HepG2 (cell line): ENCODE measurements around the gene RPEL1. TPM values are rescaled to one million over a fixed set of nuclear protein-coding genes. Genes with fewer than 3 reads are reported as not detected.

Experiments
- BRCA1 ChIP-seq: sonication (generic); formaldehyde crosslinking; IDR thresholded peaks from 2 replicates; pipeline ENCODE4 v1.4.0; 2020; ENCODE audit warnings: missing genetic modification reagents
- FOXO4 ChIP-seq: sonication (generic); formaldehyde crosslinking; conservative IDR thresholded peaks from 2 replicates; pipeline ENCODE4 v1.8.1; 2023; ENCODE audit warnings: missing genetic modification reagents
- GABPA ChIP-seq, 2 experiments: IDR thresholded peaks; 2 replicates each; pipeline ENCODE4 v1.6.1; 2011 to 2016; ENCODE audit warnings: low read depth in 2 of 2, low read length in 1 of 2, missing biosample characterization in 1 of 2, missing genetic modification characterization in 1 of 2
- KAT8 ChIP-seq: IDR thresholded peaks from 2 replicates; pipeline ENCODE4 v1.6.1; 2016; ENCODE audit warnings: missing genetic modification reagents, missing compliant biosample characterization
- NCOA1 ChIP-seq: sonication (generic); formaldehyde crosslinking; IDR thresholded peaks from 2 replicates; pipeline ENCODE4 v1.9.0; 2021; ENCODE audit warnings: missing genetic modification reagents
- RFX5 ChIP-seq: IDR thresholded peaks from 2 replicates; pipeline ENCODE4 v1.6.1; 2011; ENCODE audit warnings: low read depth, low read length, improper control_type of control experiment
- SMAD1 ChIP-seq: sonication (generic); formaldehyde crosslinking; IDR thresholded peaks from 2 replicates; pipeline ENCODE4 v1.4.0; 2020; ENCODE audit warnings: missing genetic modification reagents, low read depth, mild to moderate bottlenecking, borderline replicate concordance
- ZBED4 ChIP-seq: sonication (generic); formaldehyde crosslinking; IDR thresholded peaks from 2 replicates; pipeline ENCODE4 v1.4.0; 2020; ENCODE audit warnings: missing genetic modification reagents, borderline replicate concordance
- ZNF331 ChIP-seq: sonication (generic); formaldehyde crosslinking; IDR thresholded peaks from 2 replicates; pipeline ENCODE4 v1.4.0; 2020; ENCODE audit warnings: missing genetic modification reagents
- ZNF558 ChIP-seq: sonication (generic); formaldehyde crosslinking; IDR thresholded peaks from 2 replicates; pipeline ENCODE4 v1.9.0; 2022; ENCODE audit warnings: mild to moderate bottlenecking, missing genetic modification reagents, borderline replicate concordance
- ZNF576 ChIP-seq: sonication (generic); formaldehyde crosslinking; IDR thresholded peaks from 2 replicates; pipeline ENCODE4 v1.4.0; 2020; ENCODE audit warnings: mild to moderate bottlenecking, missing genetic modification reagents
- polyA plus RNA-seq, 8 experiments: library from polyadenylated mRNA; depleted of rRNA in 3 of 8; stranded (reverse) in 7 of 8; unstranded in 1 of 8; fragments of >200 nt; fragmentation: Illumina TruSeq in 4 of 8; extraction: Trizol in 4 of 8; gene quantifications; 2 replicates each; pipeline versions ENCODE4 v1.2.1 to v1.2.3, GENCODE V29; 2011 to 2016; ENCODE audit warnings: low read depth in 4 of 8, missing spikeins in 1 of 8, mixed read lengths in 1 of 8; ENCODE audit not compliant: insufficient read depth in 1 of 8
- total RNA-seq, 5 experiments: library from RNA; depleted of rRNA; stranded (reverse); fragments of >200 nt; fragmentation: Illumina TruSeq; extraction: Trizol; gene quantifications; 2 replicates each; pipeline ENCODE4 v1.2.3, GENCODE V29; 2016; ENCODE audit warnings: low read depth in 1 of 5
- TF ChIP-seq, protein P1 (sequence below): sonication (generic); formaldehyde crosslinking; IDR thresholded peaks from 2 replicates; pipeline ENCODE4 v1.4.0; 2020; ENCODE audit warnings: missing genetic modification reagents, mild to moderate bottlenecking, borderline replicate concordance
- TF ChIP-seq, protein P2 (sequence below): sonication (generic); formaldehyde crosslinking; IDR thresholded peaks from 2 replicates; pipeline ENCODE4 v1.5.0; 2020; ENCODE audit warnings: mild to moderate bottlenecking, missing genetic modification reagents, borderline replicate concordance

The RPEL1 gene
- total and polyA plus RNA-seq, 2 of the 13 experiments (the other 11 are each of a cell fraction or from before 2014, with no cell fraction given), result 0.04 to 0.07 TPM

DNA sequence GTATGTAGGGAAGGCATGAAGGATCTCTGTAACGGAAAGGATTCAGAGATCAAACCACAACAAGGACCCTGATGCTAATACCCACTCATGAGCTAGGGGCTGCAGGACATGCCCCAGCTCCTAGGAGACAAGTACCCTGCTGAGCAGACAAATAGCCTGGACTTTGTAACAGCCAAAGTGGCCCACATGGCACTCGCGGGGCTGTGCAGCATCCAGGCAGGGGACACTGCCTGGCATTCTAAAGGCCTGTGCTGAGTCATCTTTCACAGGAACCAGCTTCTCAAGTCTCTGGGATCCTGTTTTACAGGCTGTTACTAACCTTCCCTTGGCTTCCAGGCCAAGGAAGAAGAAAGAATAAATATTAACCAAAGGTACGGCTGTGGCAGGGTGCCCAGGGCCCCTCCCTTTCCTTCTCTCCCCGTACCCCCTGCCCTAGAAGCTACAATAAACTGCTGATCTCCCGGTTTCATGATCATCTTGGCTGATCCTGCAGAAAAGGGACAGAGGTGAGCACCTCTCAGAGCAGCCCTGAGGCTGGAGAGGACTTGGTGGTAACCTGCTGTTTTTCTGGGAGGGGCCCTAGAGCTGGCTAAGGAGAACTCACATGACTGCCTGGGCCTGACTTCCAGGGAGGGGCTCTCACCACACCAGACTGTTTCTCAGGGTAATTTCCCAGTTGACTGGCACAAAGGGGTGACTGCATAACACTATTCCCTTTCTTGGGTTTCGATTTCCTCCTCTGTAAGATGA is 4.2 kb upstream of the RPEL1 start (continued):
- TF ChIP-seq ZBED4 (CRISPR knock-in tag) (no peak), FOXO4 (CRISPR knock-in tag) (no peak), GABPA (IDR thresholded peaks at IDR 0.05; ENCODE audit: low read depth, low read length) (no peak), GABPA (CRISPR knock-in tag; IDR thresholded peaks at IDR 0.05; ENCODE audit: low read depth) (no peak), ZNF331 (CRISPR knock-in tag) (no peak), RFX5 (no peak), ZNF576 (CRISPR knock-in tag) (no peak), KAT8 (CRISPR knock-in tag) (no peak), ZNF558 (no peak), SMAD1 (CRISPR knock-in tag) (no peak), NCOA1 (CRISPR knock-in tag) (no peak), BRCA1 (no peak)
- TF ChIP-seq, protein P1, sequence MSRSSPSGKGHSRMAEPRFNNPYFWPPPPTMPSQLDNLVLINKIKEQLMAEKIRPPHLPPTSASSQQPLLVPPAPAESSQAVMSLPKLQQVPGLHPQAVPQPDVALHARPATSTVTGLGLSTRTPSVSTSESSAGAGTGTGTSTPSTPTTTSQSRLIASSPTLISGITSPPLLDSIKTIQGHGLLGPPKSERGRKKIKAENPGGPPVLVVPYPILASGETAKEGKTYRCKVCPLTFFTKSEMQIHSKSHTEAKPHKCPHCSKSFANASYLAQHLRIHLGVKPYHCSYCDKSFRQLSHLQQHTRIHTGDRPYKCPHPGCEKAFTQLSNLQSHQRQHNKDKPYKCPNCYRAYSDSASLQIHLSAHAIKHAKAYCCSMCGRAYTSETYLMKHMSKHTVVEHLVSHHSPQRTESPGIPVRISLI (CRISPR knock-in tag), result no peak
- TF ChIP-seq, protein P2, sequence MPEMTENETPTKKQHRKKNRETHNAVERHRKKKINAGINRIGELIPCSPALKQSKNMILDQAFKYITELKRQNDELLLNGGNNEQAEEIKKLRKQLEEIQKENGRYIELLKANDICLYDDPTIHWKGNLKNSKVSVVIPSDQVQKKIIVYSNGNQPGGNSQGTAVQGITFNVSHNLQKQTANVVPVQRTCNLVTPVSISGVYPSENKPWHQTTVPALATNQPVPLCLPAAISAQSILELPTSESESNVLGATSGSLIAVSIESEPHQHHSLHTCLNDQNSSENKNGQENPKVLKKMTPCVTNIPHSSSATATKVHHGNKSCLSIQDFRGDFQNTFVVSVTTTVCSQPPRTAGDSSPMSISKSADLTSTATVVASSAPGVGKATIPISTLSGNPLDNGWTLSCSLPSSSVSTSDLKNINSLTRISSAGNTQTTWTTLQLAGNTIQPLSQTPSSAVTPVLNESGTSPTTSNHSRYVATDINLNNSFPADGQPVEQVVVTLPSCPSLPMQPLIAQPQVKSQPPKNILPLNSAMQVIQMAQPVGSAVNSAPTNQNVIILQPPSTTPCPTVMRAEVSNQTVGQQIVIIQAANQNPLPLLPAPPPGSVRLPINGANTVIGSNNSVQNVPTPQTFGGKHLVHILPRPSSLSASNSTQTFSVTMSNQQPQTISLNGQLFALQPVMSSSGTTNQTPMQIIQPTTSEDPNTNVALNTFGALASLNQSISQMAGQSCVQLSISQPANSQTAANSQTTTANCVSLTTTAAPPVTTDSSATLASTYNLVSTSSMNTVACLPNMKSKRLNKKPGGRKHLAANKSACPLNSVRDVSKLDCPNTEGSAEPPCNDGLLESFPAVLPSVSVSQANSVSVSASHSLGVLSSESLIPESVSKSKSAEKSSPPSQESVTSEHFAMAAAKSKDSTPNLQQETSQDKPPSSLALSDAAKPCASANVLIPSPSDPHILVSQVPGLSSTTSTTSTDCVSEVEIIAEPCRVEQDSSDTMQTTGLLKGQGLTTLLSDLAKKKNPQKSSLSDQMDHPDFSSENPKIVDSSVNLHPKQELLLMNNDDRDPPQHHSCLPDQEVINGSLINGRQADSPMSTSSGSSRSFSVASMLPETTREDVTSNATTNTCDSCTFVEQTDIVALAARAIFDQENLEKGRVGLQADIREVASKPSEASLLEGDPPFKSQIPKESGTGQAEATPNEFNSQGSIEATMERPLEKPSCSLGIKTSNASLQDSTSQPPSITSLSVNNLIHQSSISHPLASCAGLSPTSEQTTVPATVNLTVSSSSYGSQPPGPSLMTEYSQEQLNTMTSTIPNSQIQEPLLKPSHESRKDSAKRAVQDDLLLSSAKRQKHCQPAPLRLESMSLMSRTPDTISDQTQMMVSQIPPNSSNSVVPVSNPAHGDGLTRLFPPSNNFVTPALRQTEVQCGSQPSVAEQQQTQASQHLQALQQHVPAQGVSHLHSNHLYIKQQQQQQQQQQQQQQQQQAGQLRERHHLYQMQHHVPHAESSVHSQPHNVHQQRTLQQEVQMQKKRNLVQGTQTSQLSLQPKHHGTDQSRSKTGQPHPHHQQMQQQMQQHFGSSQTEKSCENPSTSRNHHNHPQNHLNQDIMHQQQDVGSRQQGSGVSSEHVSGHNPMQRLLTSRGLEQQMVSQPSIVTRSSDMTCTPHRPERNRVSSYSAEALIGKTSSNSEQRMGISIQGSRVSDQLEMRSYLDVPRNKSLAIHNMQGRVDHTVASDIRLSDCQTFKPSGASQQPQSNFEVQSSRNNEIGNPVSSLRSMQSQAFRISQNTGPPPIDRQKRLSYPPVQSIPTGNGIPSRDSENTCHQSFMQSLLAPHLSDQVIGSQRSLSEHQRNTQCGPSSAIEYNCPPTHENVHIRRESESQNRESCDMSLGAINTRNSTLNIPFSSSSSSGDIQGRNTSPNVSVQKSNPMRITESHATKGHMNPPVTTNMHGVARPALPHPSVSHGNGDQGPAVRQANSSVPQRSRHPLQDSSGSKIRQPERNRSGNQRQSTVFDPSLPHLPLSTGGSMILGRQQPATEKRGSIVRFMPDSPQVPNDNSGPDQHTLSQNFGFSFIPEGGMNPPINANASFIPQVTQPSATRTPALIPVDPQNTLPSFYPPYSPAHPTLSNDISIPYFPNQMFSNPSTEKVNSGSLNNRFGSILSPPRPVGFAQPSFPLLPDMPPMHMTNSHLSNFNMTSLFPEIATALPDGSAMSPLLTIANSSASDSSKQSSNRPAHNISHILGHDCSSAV (CRISPR knock-in tag), result no peak
